Nephron (organoid): ENCODE results near the gene HUS1B.
A peak's percentile ranks its signal among the peaks of the same experiment; 100 is the strongest.

Source experiments
- H3K27ac Mint-ChIP-seq, 3 experiments: 2 replicates each; pipeline ENCODE4 v1.8.0; 2020; ENCODE audit warnings: mixed read lengths in 3 of 3, mild to moderate bottlenecking in 2 of 3, moderate library complexity in 1 of 3
- H3K27me3 Mint-ChIP-seq: 2 replicates; pipeline ENCODE4 v1.8.0; 2021; ENCODE audit warnings: low read depth, mild to moderate bottlenecking, moderate library complexity, mixed read lengths
- H3K36me3 Mint-ChIP-seq: 2 replicates; pipeline ENCODE4 v1.8.0; 2020; ENCODE audit warnings: low read depth, mixed read lengths
- H3K4me1 Mint-ChIP-seq: 2 replicates; pipeline ENCODE4 v1.8.0; 2020; ENCODE audit warnings: mixed read lengths
- H3K4me3 Mint-ChIP-seq, 3 experiments: 2 replicates each; pipeline ENCODE4 v1.8.0; 2020; ENCODE audit warnings: mild to moderate bottlenecking in 3 of 3, mixed read lengths in 3 of 3, moderate library complexity in 2 of 3
- H3K9me3 Mint-ChIP-seq: 2 replicates; pipeline ENCODE4 v1.8.0; 2020; ENCODE audit warnings: mixed read lengths
- CTCF ChIP-seq, 3 experiments: fragments of 200-600 bp; sonication (generic); IDR thresholded peaks; one replicate each; pipeline ENCODE4 v1.5.0; 2021; ENCODE audit warnings: antibody characterized with exemption in 3 of 3; ENCODE audit not compliant: unreplicated experiment in 3 of 3

HUS1B gene

DNA sequence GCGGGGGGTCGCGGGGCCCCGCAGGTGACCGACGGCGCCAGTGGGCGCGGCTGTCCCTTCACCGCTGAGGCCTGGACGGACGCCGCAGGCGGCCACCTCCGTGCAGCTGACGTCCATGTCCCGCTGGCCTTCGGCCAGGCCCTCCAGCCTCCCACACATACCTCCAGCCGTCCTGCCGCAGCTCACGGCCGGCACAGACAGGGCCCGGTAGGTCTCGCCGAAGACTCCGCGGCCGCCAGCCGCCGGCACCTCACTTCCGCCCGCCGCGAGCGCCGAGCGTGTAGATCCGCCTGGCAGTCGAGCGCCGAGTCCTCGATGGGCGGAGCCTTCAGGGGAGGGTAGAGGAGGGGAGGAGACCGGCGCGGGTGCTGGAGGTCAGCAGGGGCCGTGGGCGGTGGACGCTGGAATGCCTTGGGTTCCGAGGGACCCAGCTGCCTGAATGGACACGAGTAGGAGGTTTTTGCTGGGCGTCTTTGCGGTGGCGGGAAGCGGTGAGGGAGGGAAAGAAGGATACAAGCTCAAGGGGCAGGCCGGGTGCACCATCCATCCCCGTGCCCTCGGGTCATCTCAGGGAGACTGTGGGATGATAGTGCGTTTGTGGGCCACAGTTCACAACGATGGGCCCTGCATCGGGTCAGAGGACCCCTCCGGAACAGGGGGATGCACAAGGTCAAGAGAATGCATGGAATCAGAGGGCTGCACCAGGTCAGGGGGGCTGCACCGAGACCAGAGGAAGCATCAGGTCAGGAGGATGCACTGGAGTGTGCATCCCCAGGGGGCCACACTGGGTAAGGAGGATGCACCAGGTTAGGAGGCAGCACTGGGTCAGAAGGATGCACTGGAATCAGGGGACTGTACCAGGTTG is 36.2 kb upstream of the HUS1B start, which contains the start of gene EXOC2:
Gene EXOC2 (minus strand): TSS at position 282 of the 865 bp plus-strand sequence. CDS start 55,321 bp downstream, outside the sequence.
- no peak for TF ChIP-seq CTCF (IDR thresholded peaks at IDR 0.05; ENCODE audit: unreplicated experiment in 3 of 3)
- Mint-ChIP-seq H3K27ac (peak within 1 kb of the TSS in 2 of 3 experiments; percentile 83 to 86), H3K4me3 (peak within 1 kb of the TSS; percentile 89 to 97 (median 94)), H3K27me3 (peaks cover 24% of the 10 kb centered on the region), H3K4me1 (peaks cover 23% of the 10 kb centered on the region), H3K36me3 (peaks cover 8% of the 10 kb centered on the region), H3K9me3 (no peaks in the 10 kb centered on the region)

GRCh38 chr6:692356-692851 is 35.5 kb upstream of the HUS1B start:
- Mint-ChIP-seq H3K4me3 (peak overlapping the region; percentile 89 to 94 (median 92)), H3K9me3 (no peaks in the 10 kb centered on the region)
- TF ChIP-seq CTCF (IDR thresholded peaks at IDR 0.05; ENCODE audit: unreplicated experiment in 3 of 3) = no peak

GRCh38 chr6:689223-689622 is 32.3 kb upstream of the HUS1B start:
- H3K4me3 Mint-ChIP-seq = no peak overlapping the region
- H3K27ac Mint-ChIP-seq = no peak overlapping the region
- no peak for TF ChIP-seq CTCF (IDR thresholded peaks at IDR 0.05; ENCODE audit: unreplicated experiment in 3 of 3)
- peaks cover 8% of the 10 kb centered on the region for H3K36me3 Mint-ChIP-seq
- H3K9me3 Mint-ChIP-seq = no peaks in the 10 kb centered on the region
- H3K4me1 Mint-ChIP-seq = peaks cover 35% of the 10 kb centered on the region
- peaks cover 24% of the 10 kb centered on the region for H3K27me3 Mint-ChIP-seq

More at GRCh38 chr6:692356-692851, 35.5 kb upstream of the HUS1B start:
- Mint-ChIP-seq H3K27me3 (peaks cover 19% of the 10 kb centered on the region), H3K27ac (peak overlapping the region in 2 of 3 experiments; percentile 75 to 83), H3K4me1 (peaks cover 23% of the 10 kb centered on the region), H3K36me3 (peaks cover 8% of the 10 kb centered on the region)

GRCh38 chr6:686497-686896 is 29.6 kb upstream of the HUS1B start:
- peaks cover 8% of the 10 kb centered on the region for H3K36me3 Mint-ChIP-seq

DNA sequence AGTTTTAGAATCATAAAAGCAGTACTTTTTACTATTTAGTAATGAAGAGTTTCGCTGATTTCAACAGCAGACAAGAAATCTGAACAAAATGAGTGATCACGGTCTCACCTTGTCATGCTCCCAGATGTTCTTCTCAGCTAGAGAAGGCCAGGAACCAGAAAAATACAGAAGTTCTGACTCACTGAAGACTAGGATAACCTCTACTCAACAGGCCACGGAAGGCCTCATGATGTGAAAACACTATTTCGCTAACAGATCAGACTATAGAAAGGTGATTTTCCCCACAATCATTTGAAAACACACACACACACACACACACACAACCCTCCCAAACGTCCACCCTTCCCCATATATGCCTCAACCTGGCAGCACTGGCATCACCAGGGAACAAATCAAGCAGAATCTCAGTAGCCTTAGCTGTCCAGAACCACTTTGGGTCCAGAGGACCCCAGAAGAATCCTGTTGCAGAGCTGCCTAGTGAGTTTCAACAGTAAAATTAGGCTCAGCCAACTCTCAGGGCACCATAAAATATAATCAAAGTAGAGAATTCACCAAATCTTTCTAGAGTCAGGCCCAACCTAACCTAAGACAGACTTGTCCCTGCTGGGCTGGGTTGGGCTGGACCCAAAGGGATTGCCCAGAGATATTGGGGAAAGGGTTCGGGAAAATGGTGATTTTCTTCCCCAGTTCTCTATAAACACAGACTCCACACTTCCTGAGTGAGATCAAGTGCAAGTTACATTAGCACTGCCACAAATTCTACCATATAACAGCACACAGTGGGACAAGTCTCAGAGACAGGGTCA is 28.1 kb upstream of the HUS1B start:
- H3K4me3 Mint-ChIP-seq = peak overlapping the region in 1 of 3 experiments; percentile 34
- H3K4me1 Mint-ChIP-seq = peaks cover 36% of the 10 kb centered on the region
- no peaks in the 10 kb centered on the region for H3K9me3 Mint-ChIP-seq
- H3K27ac Mint-ChIP-seq = peak overlapping the region in 2 of 3 experiments; percentile 15 to 39
- peaks cover 8% of the 10 kb centered on the region for H3K36me3 Mint-ChIP-seq
- peaks cover 20% of the 10 kb centered on the region for H3K27me3 Mint-ChIP-seq
- no peak for TF ChIP-seq CTCF (IDR thresholded peaks at IDR 0.05; ENCODE audit: unreplicated experiment in 3 of 3)

More at GRCh38 chr6:686497-686896, 29.6 kb upstream of the HUS1B start:
- no peak overlapping the region for H3K27ac Mint-ChIP-seq
- peaks cover 16% of the 10 kb centered on the region for H3K27me3 Mint-ChIP-seq
- peak in 2 of 3 experiments; percentile 26 to 45 for TF ChIP-seq CTCF (IDR thresholded peaks at IDR 0.05; ENCODE audit: unreplicated experiment in 3 of 3)
- peaks cover 39% of the 10 kb centered on the region for H3K4me1 Mint-ChIP-seq
- H3K9me3 Mint-ChIP-seq = no peaks in the 10 kb centered on the region
- no peak overlapping the region for H3K4me3 Mint-ChIP-seq
